DND-41 (cell line): ENCODE measurements around the gene ANXA9.

Experiments used
- ATAC-seq: fragments of 200-7000 bp; cut with Tn5 transposase; 3 replicates; pipeline ENCODE4 v1.9.1; 2021; ENCODE audit warnings: low read depth; ENCODE audit not compliant: insufficient read depth
- DNase-seq: peaks from one replicate; pipeline ENCODE4 v3.0.0-alpha.2; 2020
- H2AFZ ChIP-seq: 2 replicates; pipeline ENCODE4 v1.6.0; 2012; ENCODE audit warnings: low read depth, low read length
- H3K27ac ChIP-seq: 2 replicates; pipeline ENCODE4 v1.5.1; 2012; ENCODE audit warnings: low read length, inconsistent platforms
- H3K27me3 ChIP-seq: fragments of 200-600 bp; sonication (generic); 2 replicates; pipeline ENCODE4 v1.6.0; 2012; ENCODE audit warnings: low read length, mild to moderate bottlenecking, inconsistent platforms; ENCODE audit not compliant: insufficient read depth, poor library complexity
- H3K36me3 ChIP-seq: 2 replicates; pipeline ENCODE4 v1.5.1; 2012; ENCODE audit warnings: low read length, inconsistent platforms; ENCODE audit not compliant: insufficient read depth
- H3K4me1 ChIP-seq: 2 replicates; pipeline ENCODE4 v1.5.1; 2012; ENCODE audit warnings: mild to moderate bottlenecking, low read length; ENCODE audit not compliant: insufficient read depth
- H3K4me2 ChIP-seq: 2 replicates; pipeline ENCODE4 v1.6.0; 2012; ENCODE audit warnings: mild to moderate bottlenecking, moderate library complexity, low read length, inconsistent platforms; ENCODE audit not compliant: insufficient read depth
- H3K4me3 ChIP-seq, 2 experiments: fragments of 200-600 bp in 1 of 2; shearing (Covaris generic) in 1 of 2; 2 replicates each; pipeline ENCODE4 v1.5.1; 2012 to 2016; ENCODE audit warnings: inconsistent platforms in 2 of 2, low read length in 2 of 2, mild to moderate bottlenecking in 2 of 2, low read depth in 1 of 2, moderate library complexity in 1 of 2
- H3K79me2 ChIP-seq: 2 replicates; pipeline ENCODE4 v1.6.0; 2012; ENCODE audit warnings: low read length, inconsistent platforms; ENCODE audit not compliant: insufficient read depth
- H3K9ac ChIP-seq: 2 replicates; pipeline ENCODE4 v1.6.0; 2012; ENCODE audit warnings: low read depth, mild to moderate bottlenecking, inconsistent platforms, low read length, moderate library complexity
- H3K9me3 ChIP-seq: 2 replicates; pipeline ENCODE4 v1.5.1; 2012; ENCODE audit warnings: low read length, moderate library complexity, mild to moderate bottlenecking, inconsistent platforms; ENCODE audit not compliant: insufficient read depth, severe bottlenecking
- H4K20me1 ChIP-seq: 2 replicates; pipeline ENCODE4 v1.6.0; 2012; ENCODE audit warnings: low read length; ENCODE audit not compliant: insufficient read depth
- CTCF ChIP-seq: IDR thresholded peaks from 2 replicates; pipeline ENCODE4 v1.5.1; 2012; ENCODE audit warnings: borderline replicate concordance, low read length, moderate library complexity, mild to moderate bottlenecking; ENCODE audit not compliant: poor library complexity, severe bottlenecking; ENCODE audit errors: extremely low read depth
- EZH2 ChIP-seq: IDR thresholded peaks from 3 replicates; pipeline ENCODE4 v1.6.1; 2012; ENCODE audit warnings: borderline replicate concordance, low read depth, mild to moderate bottlenecking, moderate library complexity, low read length, inconsistent platforms; ENCODE audit not compliant: severe bottlenecking

The ANXA9 gene

GRCh38 chr1:150966011-150966410 is 16.1 kb upstream of the ANXA9 start:
- no peak overlapping the region for H2AFZ ChIP-seq
- TF ChIP-seq EZH2 (no peak), CTCF (no peak)
- no peak overlapping the region for H3K9ac ChIP-seq
- peaks cover 29% of the 10 kb centered on the region for H3K79me2 ChIP-seq
- H3K4me1 ChIP-seq: peaks cover 8% of the 10 kb centered on the region; the same call in 1 of the 2 replicates
- DNase-seq (no peak), ATAC-seq (no peak)
- H3K9me3 ChIP-seq: no peaks in the 10 kb centered on the region
- H4K20me1 ChIP-seq: peaks cover 27% of the 10 kb centered on the region
- H3K4me3 ChIP-seq: no peak overlapping the region
- H3K36me3 ChIP-seq: peaks cover 88% of the 10 kb centered on the region
- no peak overlapping the region for H3K27ac ChIP-seq
- no peaks in the 10 kb centered on the region for H3K27me3 ChIP-seq
- no peak overlapping the region for H3K4me2 ChIP-seq

GRCh38 chr1:150967936-150968335 is 14.2 kb upstream of the ANXA9 start:
- H2AFZ ChIP-seq: no peak overlapping the region
- H3K4me3 ChIP-seq: no peak overlapping the region
- H3K27me3 ChIP-seq: no peaks in the 10 kb centered on the region
- no peak overlapping the region for H3K4me2 ChIP-seq
- TF ChIP-seq EZH2: no peak
- H4K20me1 ChIP-seq: peaks cover 47% of the 10 kb centered on the region
- H3K4me1 ChIP-seq: peaks cover 27% of the 10 kb centered on the region
- H3K9me3 ChIP-seq: no peaks in the 10 kb centered on the region
- peaks cover 48% of the 10 kb centered on the region for H3K79me2 ChIP-seq
- H3K27ac ChIP-seq: no peak overlapping the region
- H3K36me3 ChIP-seq: peaks cover 81% of the 10 kb centered on the region
- DNase-seq (no peak), ATAC-seq (no peak)
- H3K9ac ChIP-seq: no peak overlapping the region

GRCh38 chr1:150968491-150968890 is 13.6 kb upstream of the ANXA9 start:
- peaks cover 76% of the 10 kb centered on the region for H3K36me3 ChIP-seq
- TF ChIP-seq CTCF: no peak
- H4K20me1 ChIP-seq: peaks cover 52% of the 10 kb centered on the region

GRCh38 chr1:150969626-150970025 is 12.5 kb upstream of the ANXA9 start:
- H4K20me1 ChIP-seq: peaks cover 54% of the 10 kb centered on the region
- no peaks in the 10 kb centered on the region for H3K9me3 ChIP-seq
- TF ChIP-seq EZH2: no peak
- no peak for TF ChIP-seq CTCF
- no peaks in the 10 kb centered on the region for H3K27me3 ChIP-seq
- peaks cover 65% of the 10 kb centered on the region for H3K79me2 ChIP-seq
- peaks cover 64% of the 10 kb centered on the region for H3K36me3 ChIP-seq
- no peak overlapping the region for H2AFZ ChIP-seq
- no peak overlapping the region for H3K27ac ChIP-seq
- ATAC-seq: no peak
- no peak overlapping the region for H3K4me2 ChIP-seq
- H3K4me1 ChIP-seq: peaks cover 35% of the 10 kb centered on the region
- H3K9ac ChIP-seq: no peak overlapping the region
- no peak for DNase-seq
- no peak overlapping the region for H3K4me3 ChIP-seq

More at GRCh38 chr1:150968491-150968890, 13.6 kb upstream of the ANXA9 start:
- H3K79me2 ChIP-seq: peaks cover 54% of the 10 kb centered on the region
- H3K4me2 ChIP-seq: no peak overlapping the region
- no peak for ATAC-seq
- DNase-seq: no peak
- H3K9ac ChIP-seq: no peak overlapping the region
- no peaks in the 10 kb centered on the region for H3K27me3 ChIP-seq
- peaks cover 32% of the 10 kb centered on the region for H3K4me1 ChIP-seq
- H3K27ac ChIP-seq: no peak overlapping the region
- no peak overlapping the region for H3K4me3 ChIP-seq
- H2AFZ ChIP-seq: no peak overlapping the region
- no peaks in the 10 kb centered on the region for H3K9me3 ChIP-seq
